PC-3 (cell line): ENCODE results near the gene CELA1. TPM values are rescaled to one million over a fixed set of nuclear protein-coding genes. Genes with fewer than 3 reads are reported as not detected.

Experiments used
- ATAC-seq: fragments of 200-7000 bp; cut with Tn5 transposase; 2 replicates; pipeline ENCODE4 v1.9.1; 2020; ENCODE audit warnings: mild to moderate bottlenecking, moderate library complexity
- BruUV-seq: library from RNA; stranded (reverse); fragments of 400-500 nt; replicated peaks from 2 replicates; lab custom pipeline; 2021; lab: Mats Ljungman, UMichigan
- CTCF ChIA-PET: fragments of 300-600 bp; sonication (Branson Sonifier 250); formaldehyde crosslinking; loops from one replicate; lab custom pipeline; 2022; ENCODE audit warnings: antibody characterized with exemption; lab: Charles Lee
- POLR2A ChIA-PET: fragments of 300-600 bp; sonication (Branson Sonifier 250); formaldehyde crosslinking; loops from one replicate; lab custom pipeline; 2022; ENCODE audit warnings: antibody characterized with exemption; ENCODE audit not compliant: unreplicated experiment; lab: Charles Lee
- DNase-seq: peaks from one replicate; pipeline ENCODE4 v3.0.0-alpha.2; 2015
- H2AFZ ChIP-seq: fragments of 300-600 bp; sonication (generic); 2 replicates; pipeline ENCODE4 v1.6.0; 2016; ENCODE audit warnings: antibody characterized with exemption, low read length
- H3F3A ChIP-seq: fragments of 300-600 bp; sonication (generic); one replicate; pipeline ENCODE4 v1.6.0; 2017; ENCODE audit warnings: antibody characterized with exemption, low read length, control low read depth, mild to moderate bottlenecking; ENCODE audit not compliant: unreplicated experiment
- H3K27ac ChIP-seq: fragments of 300-600 bp; sonication (generic); 2 replicates; pipeline ENCODE4 v1.5.1; 2016; ENCODE audit warnings: mild to moderate bottlenecking, low read length
- H3K27me3 ChIP-seq: fragments of 300-600 bp; sonication (generic); 2 replicates; pipeline ENCODE4 v1.6.1; 2016; ENCODE audit warnings: low read length, mixed read lengths
- H3K36me3 ChIP-seq: fragments of 300-600 bp; sonication (generic); 2 replicates; pipeline ENCODE4 v1.6.1; 2016; ENCODE audit warnings: low read depth, mixed run types, low read length, mixed read lengths
- H3K4me1 ChIP-seq: fragments of 300-600 bp; sonication (generic); 2 replicates; pipeline ENCODE4 v1.5.1; 2016; ENCODE audit warnings: low read length; ENCODE audit not compliant: insufficient read depth
- H3K4me2 ChIP-seq: fragments of 300-600 bp; sonication (generic); 2 replicates; pipeline ENCODE4 v1.6.0; 2016; ENCODE audit warnings: low read length
- H3K4me3 ChIP-seq: fragments of 300-600 bp; sonication (generic); 2 replicates; pipeline ENCODE4 v1.5.1; 2016; ENCODE audit warnings: mild to moderate bottlenecking, low read length, mixed read lengths
- H3K79me2 ChIP-seq: fragments of 300-600 bp; sonication (generic); 2 replicates; pipeline ENCODE4 v1.6.1; 2017; ENCODE audit warnings: low read length, mixed read lengths
- H3K9ac ChIP-seq: fragments of 300-600 bp; sonication (generic); 2 replicates; pipeline ENCODE4 v1.6.0; 2016; ENCODE audit warnings: mild to moderate bottlenecking, low read length
- H3K9me2 ChIP-seq: fragments of 300-600 bp; sonication (generic); replicated peaks from 2 replicates; pipeline ENCODE4 v1.6.1; 2016; ENCODE audit warnings: mixed run types, low read length, mixed read lengths
- H3K9me3 ChIP-seq: fragments of 300-600 bp; sonication (generic); 2 replicates; pipeline ENCODE4 v1.6.1; 2016; ENCODE audit warnings: low read length, mixed read lengths
- H4K20me1 ChIP-seq: fragments of 300-600 bp; sonication (generic); 2 replicates; pipeline ENCODE4 v1.6.1; 2016; ENCODE audit warnings: low read length, mixed read lengths
- CTCF ChIP-seq: fragments of 300-600 bp; sonication (generic); conservative IDR thresholded peaks from 2 replicates; pipeline ENCODE4 v1.5.1; 2017; ENCODE audit warnings: antibody characterized with exemption, low read depth, mild to moderate bottlenecking, low read length
- EZH2 ChIP-seq: fragments of 300-600 bp; sonication (generic); IDR thresholded peaks from one replicate; pipeline ENCODE4 v1.6.1; 2017; ENCODE audit warnings: antibody characterized with exemption, mild to moderate bottlenecking, low read length; ENCODE audit not compliant: unreplicated experiment
- EZH2phosphoT487 ChIP-seq: fragments of 300-600 bp; sonication (generic); IDR thresholded peaks from 2 replicates; pipeline ENCODE4 v1.6.1; 2018; ENCODE audit warnings: mild to moderate bottlenecking, antibody characterized with exemption, low read length, borderline replicate concordance
- intact Hi-C: fragments of 100-400 bp; cut with micrococcal nuclease; formaldehyde crosslinking; loops from 2 replicates; pipeline ENCODE4 v1.9.0; 2023
- total RNA-seq: library from RNA; depleted of rRNA; stranded (reverse); fragments of >200 nt; gene quantifications from 2 replicates; pipeline ENCODE4 v1.2.3, GENCODE V29; 2014

The CELA1 gene
- total RNA-seq, 1 experiment from 2014 or later, result not detected

- Histone ChIP-seq H3K9me2 (no peaks in the 10 kb centered on the region), H3K36me3 (no peaks in the 10 kb centered on the region), H3K9ac (no peak overlapping the region), H3K4me1 (peaks cover 8% of the 10 kb centered on the region; the same call in 1 of the 2 replicates), H3F3A (no peaks in the 10 kb centered on the region), H4K20me1 (no peaks in the 10 kb centered on the region), H3K27me3 (no peaks in the 10 kb centered on the region), H2AFZ (no peak overlapping the region), H3K79me2 (no peaks in the 10 kb centered on the region), H3K27ac (no peak overlapping the region), H3K4me2 (no peak overlapping the region), H3K9me3 (no peaks in the 10 kb centered on the region), H3K4me3 (no peak overlapping the region)
- no peak for ATAC-seq
- POLR2A ChIA-PET, result interaction anchor here (0.7 kb wide), 1 partner anchor 59 kb away, joined by 3 read pairs; no protein-coding TSS in a partner anchor
- BruUV-seq, result no TSS peak
- intact Hi-C loops, result no loop called here
- CTCF ChIA-PET, result no interaction called here
- DNase-seq, result no peak
- TF ChIP-seq EZH2 (no peak), CTCF (no peak)
These were observed 16.3 kb downstream of the CELA1 start for GRCh38 chr12:51330186-51330585.

- H3K36me3 ChIP-seq, result no peaks in the 10 kb centered on the region
- no peak for TF ChIP-seq EZH2phosphoT487
- no peak for TF ChIP-seq EZH2
- no peak for TF ChIP-seq CTCF
- ATAC-seq (no peak), DNase-seq (no peak)
- no peak overlapping the region for H2AFZ ChIP-seq
- no peaks in the 10 kb centered on the region for H3K9me2 ChIP-seq
- no peak overlapping the region for H3K27ac ChIP-seq
- no peaks in the 10 kb centered on the region for H3F3A ChIP-seq
- ChIA-PET POLR2A (interaction anchor here (0.7 kb wide), 1 partner anchor 59 kb away, joined by 3 read pairs; no protein-coding TSS in a partner anchor), CTCF (no interaction called here)
- H3K9ac ChIP-seq, result no peak overlapping the region
- no peaks in the 10 kb centered on the region for H3K27me3 ChIP-seq
- peaks cover 8% of the 10 kb centered on the region; the same call in 1 of the 2 replicates for H3K4me1 ChIP-seq
- H3K4me2 ChIP-seq, result no peak overlapping the region
- H4K20me1 ChIP-seq, result no peaks in the 10 kb centered on the region
- no peak overlapping the region for H3K4me3 ChIP-seq
- H3K9me3 ChIP-seq, result no peaks in the 10 kb centered on the region
- intact Hi-C loops, result loop anchor here (5.0 kb wide), 1 partner anchor 232 kb away; no protein-coding TSS in a partner anchor
- no peaks in the 10 kb centered on the region for H3K79me2 ChIP-seq
- no TSS peak for BruUV-seq
These were observed 16.7 kb downstream of the CELA1 start for GRCh38 chr12:51329742-51330141.

GRCh38 chr12:51328587-51328986 is 17.9 kb downstream of the CELA1 start:
- Histone ChIP-seq H3K4me3 (no peak overlapping the region), H3K27ac (no peak overlapping the region), H3K9me2 (no peaks in the 10 kb centered on the region), H3K9me3 (no peaks in the 10 kb centered on the region), H2AFZ (no peak overlapping the region), H3K79me2 (no peaks in the 10 kb centered on the region), H3K4me2 (no peak overlapping the region), H3K36me3 (no peaks in the 10 kb centered on the region), H4K20me1 (no peaks in the 10 kb centered on the region), H3F3A (no peaks in the 10 kb centered on the region), H3K4me1 (peaks cover 8% of the 10 kb centered on the region; the same call in 1 of the 2 replicates), H3K9ac (no peak overlapping the region), H3K27me3 (no peaks in the 10 kb centered on the region)
- no TSS peak for BruUV-seq
- intact Hi-C loops, result loop anchor here (5.0 kb wide), 1 partner anchor 231 kb away; no protein-coding TSS in a partner anchor
- DNase-seq (no peak), ATAC-seq (no peak)
- TF ChIP-seq EZH2, result no peak
- no peak for TF ChIP-seq CTCF
- no peak for TF ChIP-seq EZH2phosphoT487
- POLR2A ChIA-PET, result no interaction called here
- CTCF ChIA-PET, result no interaction called here
